SJCRH30 (cell line): Measurements from ENCODE around the gene RAB37. TPM values are rescaled to one million over a fixed set of nuclear protein-coding genes. Genes with fewer than 3 reads are reported as not detected.
A peak's percentile ranks its signal among the peaks of the same experiment; 100 is the strongest.

Source experiments
- DNase-seq, 2 experiments: peaks; one replicate each; pipeline ENCODE4 v3.0.0-alpha.2; 2015 to 2020
- H3K27ac ChIP-seq: fragments of 250-450 bp; sonication (Bioruptor Pico); 2 replicates; pipeline ENCODE4 v1.5.1; 2020; ENCODE audit warnings: mild to moderate bottlenecking, moderate library complexity
- H3K27me3 ChIP-seq: fragments of 250-450 bp; sonication (Bioruptor Pico); 2 replicates; pipeline ENCODE4 v1.5.1; 2020; ENCODE audit warnings: mild to moderate bottlenecking, moderate library complexity
- H3K36me3 ChIP-seq: fragments of 250-450 bp; sonication (Bioruptor Pico); 2 replicates; pipeline ENCODE4 v1.5.1; 2020; ENCODE audit warnings: mild to moderate bottlenecking, moderate library complexity
- H3K4me1 ChIP-seq: fragments of 250-450 bp; sonication (Bioruptor Pico); 2 replicates; pipeline ENCODE4 v1.5.1; 2020; ENCODE audit warnings: mild to moderate bottlenecking, moderate library complexity
- H3K4me3 ChIP-seq: fragments of 250-450 bp; sonication (Bioruptor Pico); 2 replicates; pipeline ENCODE4 v1.5.1; 2020; ENCODE audit warnings: mild to moderate bottlenecking, moderate library complexity
- H3K9me3 ChIP-seq: fragments of 250-450 bp; sonication (Bioruptor Pico); replicated peaks from 2 replicates; pipeline ENCODE4 v1.5.1; 2020; ENCODE audit warnings: mild to moderate bottlenecking, moderate library complexity
- total RNA-seq: library from RNA; depleted of rRNA; stranded (reverse); fragments of >200 nt; shearing (Covaris generic); gene quantifications from 2 replicates; pipeline ENCODE4 v1.2.3, GENCODE V29; 2014

The RAB37 gene
- total RNA-seq, 1 experiment from 2014 or later, result 3.0 TPM

- Histone ChIP-seq H3K27me3 (no peaks in the 10 kb centered on the region), H3K4me1 (peaks cover 53% of the 10 kb centered on the region), H3K27ac (peak overlapping the region; percentile 71), H3K36me3 (no peaks in the 10 kb centered on the region), H3K4me3 (peak overlapping the region; percentile 30), H3K9me3 (no peaks in the 10 kb centered on the region)
- peak; percentile 86 to 91 for DNase-seq
Measured at GRCh38 chr17:74757931-74758847, 21.1 kb downstream of the RAB37 start.

GRCh38 chr17:74758848-74759168, 21.8 kb downstream of the RAB37 start:
- H3K4me1 ChIP-seq, result peaks cover 53% of the 10 kb centered on the region
- H3K27ac ChIP-seq, result peak overlapping the region; percentile 71
- no peaks in the 10 kb centered on the region for H3K9me3 ChIP-seq
- H3K36me3 ChIP-seq, result no peaks in the 10 kb centered on the region
- H3K27me3 ChIP-seq, result no peaks in the 10 kb centered on the region
- H3K4me3 ChIP-seq, result peak overlapping the region; percentile 30; the same call in 1 of the 2 replicates
- DNase-seq, result peak; percentile 86 to 87

GRCh38 chr17:74759243-74759801, 22.3 kb downstream of the RAB37 start:
- no peaks in the 10 kb centered on the region for H3K9me3 ChIP-seq
- H3K27ac ChIP-seq, result no peak overlapping the region; the same call in 1 of the 2 replicates
- H3K36me3 ChIP-seq, result no peaks in the 10 kb centered on the region
- peaks cover 53% of the 10 kb centered on the region for H3K4me1 ChIP-seq
- peak; percentile 69 to 80 for DNase-seq
- H3K4me3 ChIP-seq, result no peak overlapping the region
- no peaks in the 10 kb centered on the region for H3K27me3 ChIP-seq

- Histone ChIP-seq H3K9me3 (no peaks in the 10 kb centered on the region), H3K36me3 (no peaks in the 10 kb centered on the region), H3K27me3 (no peaks in the 10 kb centered on the region), H3K4me1 (peaks cover 52% of the 10 kb centered on the region), H3K27ac (peak overlapping the region; percentile 9; the same call in 1 of the 2 replicates), H3K4me3 (no peak overlapping the region)
- no peak for DNase-seq
Measured at GRCh38 chr17:74759941-74760340, 22.9 kb downstream of the RAB37 start.

GRCh38 chr17:74760404-74761105, 23.5 kb downstream of the RAB37 start:
- Histone ChIP-seq H3K27me3 (no peaks in the 10 kb centered on the region), H3K27ac (peak overlapping the region; percentile 9; the same call in 1 of the 2 replicates), H3K4me3 (no peak overlapping the region), H3K4me1 (peaks cover 46% of the 10 kb centered on the region), H3K9me3 (no peaks in the 10 kb centered on the region), H3K36me3 (no peaks in the 10 kb centered on the region)
- DNase-seq, result no peak

GRCh38 chr17:74761419-74761818, 24.4 kb downstream of the RAB37 start:
- Histone ChIP-seq H3K27ac (no peak overlapping the region), H3K9me3 (no peaks in the 10 kb centered on the region), H3K27me3 (no peaks in the 10 kb centered on the region), H3K4me1 (peaks cover 46% of the 10 kb centered on the region), H3K4me3 (no peak overlapping the region), H3K36me3 (no peaks in the 10 kb centered on the region)
- no peak for DNase-seq

GRCh38 chr17:74761931-74762330, 24.9 kb downstream of the RAB37 start:
- Histone ChIP-seq H3K9me3 (no peaks in the 10 kb centered on the region), H3K27ac (no peak overlapping the region), H3K4me3 (no peak overlapping the region), H3K27me3 (no peaks in the 10 kb centered on the region), H3K36me3 (no peaks in the 10 kb centered on the region), H3K4me1 (peaks cover 43% of the 10 kb centered on the region)
- no peak for DNase-seq

- H3K9me3 ChIP-seq, result no peaks in the 10 kb centered on the region
- DNase-seq, result no peak
- no peak overlapping the region for H3K27ac ChIP-seq
- H3K4me1 ChIP-seq, result peaks cover 24% of the 10 kb centered on the region
- no peak overlapping the region for H3K4me3 ChIP-seq
- no peaks in the 10 kb centered on the region for H3K27me3 ChIP-seq
- no peaks in the 10 kb centered on the region for H3K36me3 ChIP-seq
Measured at GRCh38 chr17:74763565-74764387, 26.7 kb downstream of the RAB37 start.

GRCh38 chr17:74764751-74765286, 27.8 kb downstream of the RAB37 start:
- no peaks in the 10 kb centered on the region for H3K9me3 ChIP-seq
- no peaks in the 10 kb centered on the region for H3K36me3 ChIP-seq
- no peak overlapping the region for H3K4me3 ChIP-seq
- no peak overlapping the region for H3K27ac ChIP-seq
- peaks cover 14% of the 10 kb centered on the region for H3K4me1 ChIP-seq
- H3K27me3 ChIP-seq, result no peaks in the 10 kb centered on the region
- DNase-seq, result no peak

- Histone ChIP-seq H3K36me3 (peaks cover 8% of the 10 kb centered on the region), H3K27ac (no peak overlapping the region), H3K4me3 (no peak overlapping the region), H3K9me3 (no peaks in the 10 kb centered on the region), H3K27me3 (no peaks in the 10 kb centered on the region), H3K4me1 (no peaks in the 10 kb centered on the region; the same call in 1 of the 2 replicates)
- no peak for DNase-seq
Measured at GRCh38 chr17:74766413-74766812, 29.4 kb downstream of the RAB37 start.

- Histone ChIP-seq H3K9me3 (no peaks in the 10 kb centered on the region), H3K4me1 (no peaks in the 10 kb centered on the region; the same call in 1 of the 2 replicates), H3K36me3 (peaks cover 15% of the 10 kb centered on the region)
Measured at GRCh38 chr17:74767111-74767516, 30.1 kb downstream of the RAB37 start.

GRCh38 chr17:74768069-74768762, 31.2 kb downstream of the RAB37 start:
- no peak overlapping the region for H3K27ac ChIP-seq

More at GRCh38 chr17:74767111-74767516, 30.1 kb downstream of the RAB37 start:
- Histone ChIP-seq H3K27ac (no peak overlapping the region), H3K4me3 (no peak overlapping the region), H3K27me3 (no peaks in the 10 kb centered on the region)
- no peak for DNase-seq

GRCh38 chr17:74768763-74769114, 31.7 kb downstream of the RAB37 start:
- no peak overlapping the region for H3K4me3 ChIP-seq
- no peak for DNase-seq
- no peaks in the 10 kb centered on the region for H3K9me3 ChIP-seq
- peaks cover 30% of the 10 kb centered on the region for H3K36me3 ChIP-seq
- no peak overlapping the region for H3K27ac ChIP-seq
- peaks cover 2% of the 10 kb centered on the region; the same call in 1 of the 2 replicates for H3K4me1 ChIP-seq
- no peaks in the 10 kb centered on the region for H3K27me3 ChIP-seq

More at GRCh38 chr17:74768069-74768762, 31.2 kb downstream of the RAB37 start:
- Histone ChIP-seq H3K9me3 (no peaks in the 10 kb centered on the region), H3K36me3 (peaks cover 26% of the 10 kb centered on the region), H3K4me3 (no peak overlapping the region), H3K4me1 (no peaks in the 10 kb centered on the region; the same call in 1 of the 2 replicates), H3K27me3 (no peaks in the 10 kb centered on the region)
- no peak for DNase-seq
